GM12801 (cell line): ENCODE results near the gene PSMB8.

Experiments
- CTCF ChIP-seq: IDR thresholded peaks from one replicate; pipeline ENCODE4 v1.5.1; 2011; ENCODE audit warnings: control low read depth; ENCODE audit not compliant: insufficient read length; ENCODE audit errors: extremely low read depth

Gene PSMB8

GRCh38 chr6:32815115-32815514 is 28.7 kb downstream of the PSMB8 start:
- TF ChIP-seq CTCF: no peak

GRCh38 chr6:32814145-32814544 is 29.7 kb downstream of the PSMB8 start:
- TF ChIP-seq CTCF: no peak

GRCh38 chr6:32809171-32809570 is 34.7 kb downstream of the PSMB8 start:
- no peak for TF ChIP-seq CTCF

- TF ChIP-seq CTCF: no peak
These were observed 36.7 kb downstream of the PSMB8 start for GRCh38 chr6:32807020-32807580.

GRCh38 chr6:32803416-32803815 is 40.4 kb downstream of the PSMB8 start:
- TF ChIP-seq CTCF: no peak

- no peak for TF ChIP-seq CTCF
These were observed 44.1 kb downstream of the PSMB8 start for GRCh38 chr6:32799740-32800139.

GRCh38 chr6:32799168-32799567 is 44.7 kb downstream of the PSMB8 start:
- no peak for TF ChIP-seq CTCF
